Neural cell (in vitro differentiated cells): ENCODE data around the gene CASKIN1. TPM values are rescaled to one million over a fixed set of nuclear protein-coding genes. Genes with fewer than 3 reads are reported as not detected.
"Not testable (repeated sequence)": the region's sequence is repeated elsewhere in the genome, so short reads cannot be mapped to it uniquely, and the experiment has no call there.

Experiments
- H2AFZ ChIP-seq: fragments of 200-600, 300-800 bp; sonication (generic), shearing (Covaris generic); 2 replicates; pipeline ENCODE4 v1.6.0; 2014; ENCODE audit warnings: low read depth, mild to moderate bottlenecking, antibody characterized with exemption, low read length, moderate library complexity
- H3F3A ChIP-seq: fragments of 200-600 bp; shearing (Covaris generic); 2 replicates; pipeline ENCODE4 v1.6.1; 2016; ENCODE audit warnings: mild to moderate bottlenecking, moderate library complexity, mixed read lengths, antibody characterized with exemption, low read length; ENCODE audit not compliant: insufficient read depth, poor library complexity, severe bottlenecking
- H3K27ac ChIP-seq: fragments of 200-600, 300-800 bp; sonication (generic), shearing (Covaris generic); 2 replicates; pipeline ENCODE4 v1.5.1; 2014; ENCODE audit warnings: mild to moderate bottlenecking, low read length, moderate library complexity
- H3K27me3 ChIP-seq: fragments of 300-800, 200-600 bp; sonication (generic), shearing (Covaris generic); 2 replicates; pipeline ENCODE4 v1.6.0; 2014; ENCODE audit warnings: mild to moderate bottlenecking, low read depth, low read length, moderate library complexity; ENCODE audit not compliant: insufficient read depth
- H3K36me3 ChIP-seq: fragments of 300-800, 200-600 bp; sonication (generic), shearing (Covaris generic); 2 replicates; pipeline ENCODE4 v1.5.1; 2014; ENCODE audit warnings: mild to moderate bottlenecking, antibody characterized with exemption, low read length, moderate library complexity; ENCODE audit not compliant: insufficient read depth
- H3K4me2 ChIP-seq: fragments of 300-800, 200-600 bp; sonication (generic), shearing (Covaris generic); 2 replicates; pipeline ENCODE4 v1.6.0; 2014; ENCODE audit warnings: mild to moderate bottlenecking, low read length
- H3K4me3 ChIP-seq: fragments of 300-800, 200-600 bp; sonication (generic), shearing (Covaris generic); 2 replicates; pipeline ENCODE4 v1.5.1; 2014; ENCODE audit warnings: mild to moderate bottlenecking, low read length, moderate library complexity
- H3K79me2 ChIP-seq: fragments of 200-600 bp; shearing (Covaris generic); replicated peaks from 2 replicates; pipeline ENCODE4 v1.6.0; 2014; ENCODE audit warnings: mild to moderate bottlenecking, low read length, moderate library complexity; ENCODE audit not compliant: insufficient read depth
- H3K9ac ChIP-seq: fragments of 300-800, 200-600 bp; sonication (generic), shearing (Covaris generic); 2 replicates; pipeline ENCODE4 v1.6.1; 2016; ENCODE audit warnings: mild to moderate bottlenecking, low read length, mixed read lengths
- H3K9me2 ChIP-seq: fragments of 200-600 bp; shearing (Covaris generic); 2 replicates; pipeline ENCODE4 v1.6.1; 2016; ENCODE audit warnings: mild to moderate bottlenecking, low read length, mixed read lengths; ENCODE audit not compliant: insufficient read depth
- H3K9me3 ChIP-seq: fragments of 200-600, 300-800 bp; sonication (generic), shearing (Covaris generic); 2 replicates; pipeline ENCODE4 v1.6.1; 2016; ENCODE audit warnings: mild to moderate bottlenecking, mixed run types, low read length, moderate library complexity, mixed read lengths
- H4K20me1 ChIP-seq: fragments of 200-600 bp; shearing (Covaris generic); 2 replicates; pipeline ENCODE4 v1.6.1; 2016; ENCODE audit warnings: mild to moderate bottlenecking, mixed run types; ENCODE audit not compliant: insufficient read depth
- CTCF ChIP-seq: fragments of 450-650 bp; IDR thresholded peaks from 2 replicates; pipeline ENCODE4 v1.5.1; 2014; ENCODE audit warnings: antibody characterized with exemption, mild to moderate bottlenecking, moderate library complexity; ENCODE audit not compliant: poor library complexity, severe bottlenecking
- EP300 ChIP-seq: fragments of 450-650 bp; conservative IDR thresholded peaks from 2 replicates; pipeline ENCODE4 v1.6.1; 2014; ENCODE audit warnings: antibody characterized with exemption, mild to moderate bottlenecking, moderate library complexity; ENCODE audit not compliant: poor library complexity, severe bottlenecking
- EZH2 ChIP-seq: fragments of 200-600, 300-800 bp; shearing (Covaris generic), sonication (generic); IDR thresholded peaks from 2 replicates; pipeline ENCODE4 v1.6.1; 2014; ENCODE audit warnings: antibody characterized with exemption, low read length, borderline replicate concordance, mild to moderate bottlenecking; ENCODE audit not compliant: insufficient read depth, poor library complexity, severe bottlenecking
- MXI1 ChIP-seq: fragments of 450-650 bp; conservative IDR thresholded peaks from 2 replicates; pipeline ENCODE4 v1.6.1; 2014; ENCODE audit warnings: antibody characterized with exemption, mild to moderate bottlenecking; ENCODE audit not compliant: poor library complexity, severe bottlenecking
- POLR2AphosphoS5 ChIP-seq: IDR thresholded peaks from 2 replicates; pipeline ENCODE4 v1.6.1; 2012
- RAD21 ChIP-seq: fragments of 450-650 bp; conservative IDR thresholded peaks from 2 replicates; pipeline ENCODE4 v1.6.1; 2014; ENCODE audit warnings: antibody characterized with exemption, mild to moderate bottlenecking, moderate library complexity
- REST ChIP-seq: IDR thresholded peaks from 2 replicates; pipeline ENCODE4 v1.6.1; 2012; ENCODE audit warnings: borderline replicate concordance
- SMC3 ChIP-seq: fragments of 450-650 bp; conservative IDR thresholded peaks from 2 replicates; pipeline ENCODE4 v1.6.1; 2014; ENCODE audit warnings: antibody characterized with exemption, mild to moderate bottlenecking, moderate library complexity; ENCODE audit not compliant: poor library complexity
- TAF1 ChIP-seq: IDR thresholded peaks from 2 replicates; pipeline ENCODE4 v1.6.1; 2012; ENCODE audit warnings: low read depth
- polyA plus RNA-seq: library from polyadenylated mRNA; depleted of rRNA; stranded (reverse); fragments of >200 nt; gene quantifications from 2 replicates; pipeline ENCODE4 v1.2.3, GENCODE V29; 2014

The CASKIN1 gene
- polyA plus RNA-seq, 1 donor from 2014 or later = 10.3 TPM

GRCh38 chr16:2242598-2242997 lies 46.2 kb upstream of the CASKIN1 start:
- Histone ChIP-seq H3K9me2 (no peaks in the 10 kb centered on the region), H2AFZ (no peak overlapping the region)

GRCh38 chr16:2240331-2240730 lies 43.9 kb upstream of the CASKIN1 start:
- H3K79me2 ChIP-seq, H2AFZ ChIP-seq, H4K20me1 ChIP-seq, H3K9me2 ChIP-seq, H3K27ac ChIP-seq, H3K4me3 ChIP-seq, H3K9me3 ChIP-seq, H3K4me2 ChIP-seq, H3F3A ChIP-seq, H3K36me3 ChIP-seq, H3K9ac ChIP-seq: not testable (repeated sequence)
- peaks cover 15% of the 10 kb centered on the region for H3K27me3 ChIP-seq

More at GRCh38 chr16:2242598-2242997, 46.2 kb upstream of the CASKIN1 start:
- Histone ChIP-seq H3K27me3 (no peaks in the 10 kb centered on the region), H3K4me3 (no peak overlapping the region), H3F3A (no peaks in the 10 kb centered on the region), H4K20me1 (no peaks in the 10 kb centered on the region), H3K79me2 (no peaks in the 10 kb centered on the region), H3K27ac (no peak overlapping the region), H3K36me3 (no peaks in the 10 kb centered on the region), H3K4me2 (no peak overlapping the region), H3K9ac (no peak overlapping the region), H3K9me3 (no peaks in the 10 kb centered on the region)
- TF ChIP-seq RAD21 = no peak
- TF ChIP-seq CTCF = no peak
- no peak for TF ChIP-seq REST
- TF ChIP-seq EZH2 = no peak
- no peak for TF ChIP-seq SMC3
- no peak for TF ChIP-seq POLR2AphosphoS5
- no peak for TF ChIP-seq TAF1
- TF ChIP-seq EP300 = no peak
- no peak for TF ChIP-seq MXI1
